HG02970 (cell line): ENCODE results near the gene CHID1.

Experiments used
- ATAC-seq: cut with Tn5 transposase; IDR thresholded peaks from one replicate; pipeline ENCODE4 v1.9.1; 2021; ENCODE audit warnings: mild to moderate bottlenecking, moderate library complexity, moderate number of reproducible peaks; ENCODE audit not compliant: unreplicated experiment, low FRiP score

CHID1 gene

GRCh38 chr11:839280-839623, 71.4 kb downstream of the CHID1 start:
- no peak for ATAC-seq

- no peak for ATAC-seq
Measured at GRCh38 chr11:838441-839279, 72.0 kb downstream of the CHID1 start.

- ATAC-seq: no peak
Measured at GRCh38 chr11:837990-838307, 72.7 kb downstream of the CHID1 start.

GRCh38 chr11:837189-837989, 73.2 kb downstream of the CHID1 start:
- ATAC-seq: no peak

- ATAC-seq: no peak
Measured at GRCh38 chr11:836700-837099, 73.9 kb downstream of the CHID1 start.

GRCh38 chr11:836274-836673, 74.3 kb downstream of the CHID1 start:
- ATAC-seq: no peak

- no peak for ATAC-seq
Measured at GRCh38 chr11:834371-835316, 76.0 kb downstream of the CHID1 start.

- ATAC-seq: no peak
Measured at GRCh38 chr11:833849-834311, 76.7 kb downstream of the CHID1 start.

- ATAC-seq: no peak
Measured at GRCh38 chr11:833114-833791, 77.4 kb downstream of the CHID1 start.

GRCh38 chr11:832529-833113, 78.0 kb downstream of the CHID1 start, which contains the start of gene CD151:
CD151 (plus strand) TSS chr11:832952; CDS start chr11:836070, 3,118 bp downstream.
- no peak for ATAC-seq

- ATAC-seq: no peak
Measured at GRCh38 chr11:831961-832528, 78.6 kb downstream of the CHID1 start.

GRCh38 chr11:831118-831864, 79.3 kb downstream of the CHID1 start:
- no peak for ATAC-seq

GRCh38 chr11:830295-831117, 80.1 kb downstream of the CHID1 start:
- ATAC-seq: no peak

- no peak for ATAC-seq
Measured at GRCh38 chr11:829847-830294, 80.7 kb downstream of the CHID1 start.

GRCh38 chr11:829176-829846, 81.3 kb downstream of the CHID1 start:
- ATAC-seq: no peak

- no peak for ATAC-seq
Measured at GRCh38 chr11:828506-829175, 82.0 kb downstream of the CHID1 start.

- ATAC-seq: no peak
Measured at GRCh38 chr11:827897-828192, 82.8 kb downstream of the CHID1 start, which contains the start of gene CRACR2B. CRACR2B (plus strand) TSS chr11:827919; CDS start chr11:828608, 689 bp downstream.
